NCI-H82 treated with DMSO at 0.1 percent for 48 hours (cell line): ENCODE data around the gene OR52A1.
A peak's percentile ranks its signal among the peaks of the same experiment; 100 is the strongest.

Experiments used
- DNase-seq: peaks from one replicate; lab custom pipeline; 2025; ENCODE audit not compliant: unreplicated experiment; lab: John Stamatoyannopoulos, UW

Gene OR52A1

GRCh38 chr11:5136261-5136660 is 18.3 kb downstream of the OR52A1 start:
- DNase-seq, result no peak

DNA sequence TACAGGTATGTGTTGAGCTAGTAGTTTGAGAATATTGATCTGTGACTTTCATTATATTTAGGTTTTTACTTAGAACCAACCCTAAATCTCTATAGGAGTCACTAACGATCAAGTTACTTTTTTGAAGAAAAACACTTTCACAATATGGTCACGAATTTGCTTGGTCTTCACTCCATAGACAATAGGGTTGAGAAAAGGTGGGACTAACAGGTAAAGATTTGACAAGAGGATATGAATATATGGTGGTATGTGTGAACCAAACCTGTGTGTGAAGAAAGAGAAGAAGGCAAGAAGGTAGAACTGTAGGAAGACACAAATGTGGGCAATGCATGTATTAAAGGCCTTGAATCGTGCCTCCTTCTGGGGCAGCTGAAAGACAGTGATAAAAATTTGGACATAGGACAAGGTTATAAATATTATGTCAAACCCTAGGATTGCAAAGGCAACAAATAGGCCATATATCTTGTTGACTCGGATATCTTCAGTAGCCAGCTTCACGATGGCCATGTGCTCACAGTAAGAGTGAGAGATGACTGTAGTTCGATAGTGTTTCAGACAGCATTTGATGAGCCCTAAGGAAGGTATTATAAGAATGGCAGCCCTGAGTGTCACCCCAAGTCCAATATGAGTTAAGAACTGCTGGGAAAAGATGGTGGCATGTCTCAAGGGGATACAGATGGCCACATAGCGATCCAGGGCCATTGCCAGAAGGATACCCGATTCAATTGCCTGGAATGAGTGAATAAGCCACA is 22.8 kb downstream of the OR52A1 start:
- no peak for DNase-seq

DNA sequence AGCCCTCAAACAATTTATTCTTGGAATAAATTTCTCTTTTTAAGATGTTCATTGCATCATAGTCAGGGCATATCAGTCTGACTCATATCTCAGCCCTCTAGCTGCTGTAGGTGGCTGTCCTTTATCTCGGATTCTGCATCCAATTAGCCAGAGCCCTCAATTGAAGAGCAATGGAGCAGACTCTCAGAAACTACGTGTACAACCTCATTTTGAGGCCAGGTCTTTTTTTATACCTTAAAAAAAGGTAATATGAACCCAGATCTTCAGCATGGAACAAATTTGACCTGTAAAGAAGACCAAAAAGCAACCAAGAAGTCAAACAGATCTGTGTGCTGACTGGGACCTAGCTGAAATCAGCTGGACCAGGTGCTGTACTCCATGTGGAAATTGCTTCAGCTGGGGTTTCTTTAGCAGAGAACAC is 25.1 kb downstream of the OR52A1 start:
- no peak for DNase-seq

DNA sequence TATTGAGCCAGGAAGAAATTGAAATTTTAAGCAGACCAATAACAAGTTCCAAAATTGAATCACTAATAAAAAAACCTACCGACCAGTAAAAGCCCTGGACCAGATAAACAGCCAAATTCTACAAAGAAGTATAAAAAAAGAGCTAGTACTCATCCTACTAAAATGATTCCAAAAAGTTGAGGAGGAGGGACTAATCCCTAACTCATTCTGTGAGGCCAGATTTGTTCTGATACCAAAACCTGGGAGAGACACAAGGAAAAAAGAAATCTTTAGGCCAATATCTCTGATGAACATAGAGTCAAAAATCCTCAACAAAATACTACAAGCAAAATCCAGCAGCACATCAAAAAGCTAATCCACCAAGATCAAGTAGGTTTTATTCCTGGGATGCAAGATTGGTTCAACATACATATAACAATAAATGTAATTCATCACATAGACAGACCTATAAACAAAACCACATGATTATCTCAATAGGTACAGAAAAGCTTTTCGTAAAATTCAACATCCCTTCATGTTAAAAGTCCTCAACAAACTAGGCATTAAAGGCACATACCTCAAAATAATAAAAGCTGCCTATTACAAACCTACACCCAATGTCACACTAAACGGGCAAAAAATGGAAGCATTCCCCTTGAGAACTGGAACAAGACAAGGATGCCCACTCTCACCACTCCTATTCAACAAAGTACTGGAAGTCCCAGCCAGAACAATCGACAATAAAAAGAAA is 29.5 kb downstream of the OR52A1 start:
- DNase-seq, result no peak

DNA sequence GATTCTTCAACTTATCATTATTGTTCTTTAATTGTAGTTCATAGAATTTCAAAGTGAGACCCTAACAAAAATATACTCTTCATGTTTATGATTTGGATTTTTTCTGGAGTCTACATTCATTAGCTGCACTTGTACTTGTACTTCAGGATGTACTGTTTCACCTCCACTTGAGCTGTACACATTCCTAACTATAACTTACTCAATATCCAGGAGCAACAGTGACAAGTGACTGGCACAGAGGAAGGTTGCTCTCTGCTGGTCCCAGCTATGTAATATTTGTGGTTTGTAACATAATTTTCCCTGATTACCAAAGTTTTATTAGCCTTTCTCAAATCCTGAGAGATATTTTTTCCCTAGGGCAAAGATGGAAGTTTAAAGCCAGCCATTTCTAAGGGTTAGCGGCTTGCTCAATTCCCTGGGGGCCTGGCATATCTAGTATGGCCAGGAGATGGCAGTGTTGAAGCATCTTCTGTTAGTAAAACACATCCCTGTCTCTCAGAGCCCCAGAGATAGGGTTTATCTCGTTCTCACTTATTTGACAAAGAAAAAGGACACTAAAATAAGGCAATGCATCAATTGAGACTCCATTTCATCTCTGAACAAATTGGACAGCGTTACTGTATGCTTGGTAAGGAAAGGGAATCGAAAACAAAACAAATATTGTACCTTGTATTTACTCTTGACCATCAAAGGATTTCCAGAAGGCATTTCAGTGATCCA is 30.6 kb downstream of the OR52A1 start:
- DNase-seq, result peak; percentile 3

DNA sequence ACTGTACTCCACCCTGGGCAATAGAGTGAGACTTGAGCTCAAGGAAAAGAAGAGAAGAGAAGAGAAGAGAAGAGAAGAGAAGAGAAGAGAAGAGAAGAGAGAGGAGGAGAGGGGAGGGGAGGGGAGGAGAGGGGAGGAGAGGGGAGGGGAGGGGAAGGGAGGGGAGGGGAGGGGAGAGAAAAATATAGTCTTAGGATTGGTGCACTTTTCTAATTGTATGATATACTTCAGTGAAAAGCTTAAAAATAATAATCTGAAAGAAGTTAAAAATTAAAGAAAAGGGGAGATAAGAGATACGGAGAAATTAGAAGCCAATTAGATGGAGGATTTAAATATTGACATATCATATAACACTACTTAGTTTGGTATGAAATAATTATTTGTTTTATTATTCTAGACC is 35.7 kb downstream of the OR52A1 start:
- no peak for DNase-seq

DNA sequence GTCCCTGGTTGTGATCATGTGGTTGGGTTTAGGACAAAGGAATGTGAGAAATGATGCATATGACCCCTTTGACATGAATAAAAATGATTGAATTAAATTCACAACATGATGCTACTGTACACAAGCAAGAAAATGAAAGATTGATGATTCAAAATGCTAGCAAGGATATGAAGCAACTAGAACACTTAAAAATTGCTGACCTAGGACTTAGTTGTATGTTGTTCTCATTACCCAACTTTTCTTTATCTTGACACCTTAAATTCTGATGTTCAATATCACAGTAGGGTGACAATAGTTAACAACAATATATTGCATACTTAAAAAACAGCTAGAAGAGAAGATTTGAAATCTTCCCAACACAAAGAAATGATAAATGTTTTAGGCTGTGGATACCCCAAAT is 37.0 kb downstream of the OR52A1 start:
- DNase-seq, result no peak

GRCh38 chr11:5115339-5115738 is 39.2 kb downstream of the OR52A1 start:
- DNase-seq, result no peak

GRCh38 chr11:5107285-5107684 is 47.3 kb downstream of the OR52A1 start:
- no peak for DNase-seq

- DNase-seq, result no peak
Observed at GRCh38 chr11:5103066-5103465, 51.5 kb downstream of the OR52A1 start.

- no peak for DNase-seq
Observed at GRCh38 chr11:5102246-5102645, 52.3 kb downstream of the OR52A1 start.

GRCh38 chr11:5096011-5096410 is 58.5 kb downstream of the OR52A1 start:
- DNase-seq, result no peak
